A549 (cell line): ENCODE data around the gene METTL23. TPM values are rescaled to one million over a fixed set of nuclear protein-coding genes. Genes with fewer than 3 reads are reported as not detected.

Source experiments
- ATAC-seq, 2 experiments: fragments of 200-7000 bp in 1 of 2; fragments of >200 bp in 1 of 2; cut with Nextera tagmentation in 1 of 2; cut with Tn5 transposase in 1 of 2; 3 replicates each; pipeline versions ENCODE4 v1.8.0 to v1.9.1; 2018 to 2020; ENCODE audit warnings: mild to moderate bottlenecking in 1 of 2, moderate library complexity in 1 of 2
- CTCF ChIA-PET: fragments of 300-600 bp; sonication (Branson Sonifier 250); formaldehyde crosslinking; extraction: SDS; loops from one replicate; lab custom pipeline; 2021; ENCODE audit warnings: antibody characterized with exemption, inconsistent platforms; lab: Yijun Ruan, JAX
- POLR2A ChIA-PET: fragments of 350-600 bp; formaldehyde crosslinking; extraction: SDS; loops from one replicate; lab custom pipeline; 2021; ENCODE audit warnings: antibody characterized with exemption, inconsistent platforms; lab: Yijun Ruan, JAX
- DNase-seq, 2 experiments: peaks; one replicate each; pipeline versions ENCODE4 v3.0.0 to v3.0.0-alpha.2; 2011 to 2016; ENCODE audit warnings: low read depth in 1 of 2, low spot score in 1 of 2
- FAIRE-seq: peaks from 2 replicates; lab custom pipeline; 2011; peaks lifted over from hg19 to GRCh38; lab: Jason Lieb, UNC
- H3K27ac ChIP-seq, 2 experiments: fragments of >200 bp; sonication (Bioruptor Twin); formaldehyde crosslinking; 3 replicates each; pipeline ENCODE4 v1.5.1; 2016 to 2017
- H3K4me1 ChIP-seq: fragments of >200 bp; sonication (Bioruptor Twin); formaldehyde crosslinking; 3 replicates; pipeline ENCODE4 v1.6.1; 2016
- H3K4me2 ChIP-seq: fragments of >200 bp; sonication (Bioruptor Twin); formaldehyde crosslinking; 3 replicates; pipeline ENCODE4 v1.6.1; 2016
- H3K4me3 ChIP-seq: fragments of >200 bp; sonication (Bioruptor Twin); formaldehyde crosslinking; 3 replicates; pipeline ENCODE4 v1.5.1; 2016
- H3K9me3 ChIP-seq: fragments of >200 bp; sonication (Bioruptor Twin); formaldehyde crosslinking; 3 replicates; pipeline ENCODE4 v1.6.1; 2016
- BHLHE40 ChIP-seq: IDR thresholded peaks from 2 replicates; pipeline ENCODE4 v1.6.1; 2012; ENCODE audit warnings: low read depth, low read length, inconsistent platforms
- CBX2 ChIP-seq: fragments of 200-600 bp; sonication (generic); IDR thresholded peaks from 2 replicates; pipeline ENCODE4 v1.6.1; 2016; ENCODE audit warnings: low read depth, mild to moderate bottlenecking, borderline replicate concordance
- CEBPB ChIP-seq, 2 experiments: fragments of >200 bp in 1 of 2; sonication (Bioruptor Twin) in 1 of 2; formaldehyde crosslinking in 1 of 2; IDR thresholded peaks; 2 replicates each; pipeline ENCODE4 v1.6.1; 2012 to 2016
- FOSL2 ChIP-seq, 2 experiments: fragments of 450-650 bp in 1 of 2; fragments of >200 bp in 1 of 2; sonication (Bioruptor Twin) in 1 of 2; formaldehyde crosslinking; IDR thresholded peaks; 2 replicates each; pipeline versions ENCODE4 v1.5.0 to v1.6.1; 2016 to 2020; ENCODE audit warnings: mild to moderate bottlenecking in 1 of 2, moderate library complexity in 1 of 2
- HOXB13 ChIP-seq: fragments of 250-450 bp; sonication (Bioruptor Pico); IDR thresholded peaks from 2 replicates; pipeline ENCODE4 v1.5.0; 2020; ENCODE audit warnings: low read depth, mild to moderate bottlenecking, moderate library complexity
- KDM5A ChIP-seq: fragments of 200-600 bp; sonication (generic); IDR thresholded peaks from 2 replicates; pipeline ENCODE4 v1.6.1; 2016; ENCODE audit warnings: antibody characterized with exemption, mild to moderate bottlenecking
- MAFK ChIP-seq: fragments of 450-650 bp; IDR thresholded peaks from 2 replicates; pipeline ENCODE4 v1.6.1; 2014; ENCODE audit not compliant: partially characterized antibody
- MAZ ChIP-seq: fragments of 150-350 bp; IDR thresholded peaks from 2 replicates; pipeline ENCODE4 v1.6.1; 2014; ENCODE audit warnings: antibody characterized with exemption, low read depth, low read length, borderline replicate concordance
- NFE2L2 ChIP-seq: fragments of 150-350 bp; conservative IDR thresholded peaks from 2 replicates; pipeline ENCODE4 v1.6.1; 2014; ENCODE audit warnings: low read length
- NPAS2 ChIP-seq: fragments of 250-450 bp; sonication (Bioruptor Pico); IDR thresholded peaks from 2 replicates; pipeline ENCODE4 v1.8.0; 2022; ENCODE audit warnings: mild to moderate bottlenecking, moderate library complexity, borderline replicate concordance
- RAD21 ChIP-seq, 2 experiments: fragments of >200 bp in 1 of 2; sonication (Bioruptor Twin) in 1 of 2; formaldehyde crosslinking in 1 of 2; IDR thresholded peaks in 1 of 2; conservative IDR thresholded peaks in 1 of 2; 2 replicates in 1 of 2; 3 replicates in 1 of 2; pipeline ENCODE4 v1.6.1; 2012 to 2018; ENCODE audit warnings: inconsistent platforms in 1 of 2
- RARB ChIP-seq: fragments of 250-450 bp; sonication (Bioruptor Pico); IDR thresholded peaks from 2 replicates; pipeline ENCODE4 v1.8.0; 2021; ENCODE audit warnings: mild to moderate bottlenecking, moderate library complexity
- RFX5 ChIP-seq: fragments of 450-650 bp; IDR thresholded peaks from 2 replicates; pipeline ENCODE4 v1.7.1; 2014; ENCODE audit warnings: antibody characterized with exemption, mild to moderate bottlenecking, moderate library complexity
- SMC3 ChIP-seq: fragments of >200 bp; sonication (Bioruptor Twin); formaldehyde crosslinking; IDR thresholded peaks from 3 replicates; pipeline ENCODE4 v1.6.1; 2018; ENCODE audit warnings: inconsistent platforms
- TP53 ChIP-seq: fragments of 250-450 bp; sonication (Bioruptor Pico); IDR thresholded peaks from 2 replicates; pipeline ENCODE4 v1.5.0; 2021; ENCODE audit warnings: mild to moderate bottlenecking, moderate library complexity
- ZFP36 ChIP-seq: fragments of 450-650 bp; IDR thresholded peaks from 2 replicates; pipeline ENCODE4 v1.6.1; 2014; ENCODE audit warnings: borderline replicate concordance; ENCODE audit not compliant: partially characterized antibody
- ZNF302 ChIP-seq: fragments of 250-450 bp; sonication (Bioruptor Pico); IDR thresholded peaks from 2 replicates; pipeline ENCODE4 v1.9.0; 2021; ENCODE audit warnings: inconsistent platforms, mild to moderate bottlenecking, moderate library complexity
- ZSCAN20 ChIP-seq: fragments of 250-450 bp; sonication (Bioruptor Pico); IDR thresholded peaks from 2 replicates; pipeline ENCODE4 v1.8.0; 2022; ENCODE audit warnings: mild to moderate bottlenecking, moderate library complexity
- WGBS: methylation state at CpG from one replicate; pipeline ENCODE4 v1.1.6; 2017; ENCODE audit errors: missing lambda C conversion rate; 5-methylcytosine and 5-hydroxymethylcytosine counted together
- polyA plus RNA-seq, 4 experiments: library from polyadenylated mRNA; depleted of rRNA in 3 of 4; stranded (reverse); fragments of >200 nt; fragmentation: RNase III in 1 of 4; extraction: RNeasy Plus Mini Kit Qiagen cat#74134 plus additional on column Dnase treatment in 1 of 4; gene quantifications; 2 replicates in 3 of 4; 3 replicates in 1 of 4; pipeline ENCODE4 v1.2.3, GENCODE V29; 2011 to 2017
- TF ChIP-seq, protein P1 (sequence below): fragments of >200 bp; sonication (Bioruptor Twin); formaldehyde crosslinking; IDR thresholded peaks from 3 replicates; pipeline ENCODE4 v1.6.1; 2016
- TF ChIP-seq, protein P2 (sequence below): fragments of >200 bp; sonication (Bioruptor Twin); formaldehyde crosslinking; IDR thresholded peaks from 3 replicates; pipeline ENCODE4 v1.5.1; 2016
- TF ChIP-seq, protein P3 (sequence below): fragments of >200 bp; sonication (Bioruptor Twin); formaldehyde crosslinking; IDR thresholded peaks from 2 replicates; pipeline ENCODE4 v1.6.1; 2016
- TF ChIP-seq, protein P4 (sequence below): fragments of 250-450 bp; sonication (Bioruptor Pico); IDR thresholded peaks from 2 replicates; pipeline ENCODE4 v1.5.0; 2020; ENCODE audit warnings: low read depth, mild to moderate bottlenecking, moderate library complexity
- TF ChIP-seq, protein P5 (sequence below): fragments of 200-600 bp; sonication (generic); IDR thresholded peaks from 2 replicates; pipeline ENCODE4 v1.6.1; 2016; ENCODE audit warnings: antibody characterized with exemption, mild to moderate bottlenecking, moderate library complexity

The METTL23 gene
- polyA plus RNA-seq, 2 of the 4 experiments (the other 2 are of a cell fraction) = 64.9 to 120 TPM

DNA sequence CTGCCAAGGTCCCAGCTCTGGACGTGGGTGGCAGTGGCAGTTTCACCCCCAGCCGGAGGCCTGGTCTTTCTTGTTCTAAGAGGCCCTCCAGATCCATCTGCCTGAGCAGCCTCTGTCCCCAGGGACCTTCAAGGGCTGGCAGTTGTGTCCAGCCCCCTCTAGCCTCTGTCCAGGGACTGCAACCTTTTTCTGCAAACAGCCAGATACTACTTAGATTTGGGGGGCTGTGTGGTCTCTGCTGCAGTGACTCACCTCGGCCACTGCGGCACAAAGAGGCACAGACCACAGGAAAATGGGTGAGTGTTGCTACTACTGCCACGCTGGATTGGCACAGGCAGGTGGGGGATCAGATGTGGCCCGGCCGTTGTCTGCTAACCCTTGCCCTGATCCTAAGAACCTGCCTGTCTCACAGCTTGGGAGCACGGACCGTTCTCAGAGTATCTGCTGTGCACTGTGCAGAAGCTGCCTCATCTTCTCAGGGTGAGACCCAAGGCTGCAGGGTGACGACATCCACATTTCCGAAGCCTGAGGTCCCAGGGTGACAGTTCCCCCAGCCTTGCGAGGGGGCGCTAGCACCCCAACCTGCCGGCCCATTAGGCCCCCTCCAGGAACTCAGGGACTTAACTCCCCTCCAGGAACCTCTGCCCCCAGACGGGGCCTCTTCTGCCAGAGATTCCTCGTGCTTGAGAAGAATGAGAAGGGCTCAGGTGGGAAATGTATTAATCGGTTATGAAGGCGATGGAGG lies 43.5 kb upstream of the METTL23 start:
- FAIRE-seq = no peak
- H3K27ac ChIP-seq = no peak overlapping the region
- DNase-seq = no peak
- CTCF ChIA-PET = interaction anchor here (1.3 to 20.1 kb wide), 10 partner anchors 8 to 166 kb away, joined by 3 to 456 read pairs (median 40); partner anchors contain the start of genes JMJD6, METTL23 and MXRA7
- peaks cover 6% of the 10 kb centered on the region for H3K4me1 ChIP-seq
- ATAC-seq = no peak
- H3K4me3 ChIP-seq = no peak overlapping the region
- WGBS = 66% methylated on average over 18 of the region's 18 CpGs
- no peaks in the 10 kb centered on the region for H3K9me3 ChIP-seq
- H3K4me2 ChIP-seq = no peak overlapping the region
- TF ChIP-seq RAD21 (conservative IDR thresholded peaks at IDR 0.05 in 1 of 2, IDR thresholded peaks at IDR 0.05 in 1 of 2) (0 out of 5 replicates have a peak, but pooled peaks of 1 of the 2 experiments have one; percentile 14), ZSCAN20 (CRISPR knock-in tag) (no peak), CEBPB (IDR thresholded peaks at IDR 0.05) (no peak), NPAS2 (CRISPR knock-in tag) (no peak), SMC3 (no peak), FOSL2 (IDR thresholded peaks at IDR 0.05) (no peak), FOSL2 (CRISPR knock-in tag; IDR thresholded peaks at IDR 0.05) (no peak), KDM5A (no peak), RFX5 (no peak)
- TF ChIP-seq, protein P1, sequence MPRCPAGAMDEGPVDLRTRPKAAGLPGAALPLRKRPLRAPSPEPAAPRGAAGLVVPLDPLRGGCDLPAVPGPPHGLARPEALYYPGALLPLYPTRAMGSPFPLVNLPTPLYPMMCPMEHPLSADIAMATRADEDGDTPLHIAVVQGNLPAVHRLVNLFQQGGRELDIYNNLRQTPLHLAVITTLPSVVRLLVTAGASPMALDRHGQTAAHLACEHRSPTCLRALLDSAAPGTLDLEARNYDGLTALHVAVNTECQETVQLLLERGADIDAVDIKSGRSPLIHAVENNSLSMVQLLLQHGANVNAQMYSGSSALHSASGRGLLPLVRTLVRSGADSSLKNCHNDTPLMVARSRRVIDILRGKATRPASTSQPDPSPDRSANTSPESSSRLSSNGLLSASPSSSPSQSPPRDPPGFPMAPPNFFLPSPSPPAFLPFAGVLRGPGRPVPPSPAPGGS = no peak
- TF ChIP-seq, protein P2, sequence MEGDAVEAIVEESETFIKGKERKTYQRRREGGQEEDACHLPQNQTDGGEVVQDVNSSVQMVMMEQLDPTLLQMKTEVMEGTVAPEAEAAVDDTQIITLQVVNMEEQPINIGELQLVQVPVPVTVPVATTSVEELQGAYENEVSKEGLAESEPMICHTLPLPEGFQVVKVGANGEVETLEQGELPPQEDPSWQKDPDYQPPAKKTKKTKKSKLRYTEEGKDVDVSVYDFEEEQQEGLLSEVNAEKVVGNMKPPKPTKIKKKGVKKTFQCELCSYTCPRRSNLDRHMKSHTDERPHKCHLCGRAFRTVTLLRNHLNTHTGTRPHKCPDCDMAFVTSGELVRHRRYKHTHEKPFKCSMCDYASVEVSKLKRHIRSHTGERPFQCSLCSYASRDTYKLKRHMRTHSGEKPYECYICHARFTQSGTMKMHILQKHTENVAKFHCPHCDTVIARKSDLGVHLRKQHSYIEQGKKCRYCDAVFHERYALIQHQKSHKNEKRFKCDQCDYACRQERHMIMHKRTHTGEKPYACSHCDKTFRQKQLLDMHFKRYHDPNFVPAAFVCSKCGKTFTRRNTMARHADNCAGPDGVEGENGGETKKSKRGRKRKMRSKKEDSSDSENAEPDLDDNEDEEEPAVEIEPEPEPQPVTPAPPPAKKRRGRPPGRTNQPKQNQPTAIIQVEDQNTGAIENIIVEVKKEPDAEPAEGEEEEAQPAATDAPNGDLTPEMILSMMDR = peak; percentile 12; the same call in 1 of the 3 replicates
- TF ChIP-seq, all 56 proteins: peak for 2
- POLR2A ChIA-PET = no interaction called here

DNA sequence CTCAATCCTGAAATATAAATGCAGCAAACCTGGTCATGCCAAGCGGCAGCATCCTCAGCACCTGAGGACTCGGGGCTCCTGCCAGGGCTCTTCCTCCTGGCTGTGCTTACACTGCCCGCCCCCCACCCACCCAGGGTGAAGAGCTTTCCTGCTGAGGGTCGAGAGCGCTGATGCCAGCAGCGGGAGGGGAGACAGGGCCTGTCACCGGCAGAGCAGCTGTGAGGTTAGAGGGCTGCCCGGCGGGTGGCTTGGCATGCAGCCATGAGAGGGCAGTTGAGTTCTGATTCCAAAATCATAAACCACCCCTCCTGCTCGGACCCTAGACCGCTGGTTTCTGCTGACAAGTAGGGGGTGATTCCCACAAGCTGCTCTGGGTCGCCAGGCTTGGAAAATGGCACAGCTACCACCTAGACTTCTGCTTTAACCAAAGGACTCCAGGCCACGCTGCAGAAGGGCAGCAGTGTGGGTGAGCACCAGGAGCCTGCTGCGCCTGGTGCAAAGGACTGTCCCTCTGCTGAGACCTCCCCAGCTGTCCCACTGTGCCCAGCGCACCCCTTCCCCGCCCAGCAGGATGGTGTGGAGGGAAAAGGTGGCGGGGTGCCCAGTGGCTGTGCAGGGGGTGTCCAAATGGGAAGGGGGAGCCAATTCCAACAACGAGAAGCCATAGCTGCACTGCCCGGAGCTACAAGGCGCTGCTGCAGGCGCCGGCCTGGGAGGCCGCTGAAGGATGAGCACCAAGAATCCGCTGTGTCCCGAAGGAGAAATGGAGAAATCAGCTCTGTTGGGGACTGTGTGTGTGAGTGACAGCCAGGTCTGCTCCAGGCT lies 42.5 kb upstream of the METTL23 start:
- no peak overlapping the region for H3K4me3 ChIP-seq
- no peak for ATAC-seq
- WGBS = 80% methylated on average over 25 of the region's 25 CpGs
- no peak for TF ChIP-seq BHLHE40
- TF ChIP-seq, protein P3, sequence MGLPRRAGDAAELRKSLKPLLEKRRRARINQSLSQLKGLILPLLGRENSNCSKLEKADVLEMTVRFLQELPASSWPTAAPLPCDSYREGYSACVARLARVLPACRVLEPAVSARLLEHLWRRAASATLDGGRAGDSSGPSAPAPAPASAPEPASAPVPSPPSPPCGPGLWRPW = no peak
- no peak for TF ChIP-seq MAFK
- TF ChIP-seq, protein P4, sequence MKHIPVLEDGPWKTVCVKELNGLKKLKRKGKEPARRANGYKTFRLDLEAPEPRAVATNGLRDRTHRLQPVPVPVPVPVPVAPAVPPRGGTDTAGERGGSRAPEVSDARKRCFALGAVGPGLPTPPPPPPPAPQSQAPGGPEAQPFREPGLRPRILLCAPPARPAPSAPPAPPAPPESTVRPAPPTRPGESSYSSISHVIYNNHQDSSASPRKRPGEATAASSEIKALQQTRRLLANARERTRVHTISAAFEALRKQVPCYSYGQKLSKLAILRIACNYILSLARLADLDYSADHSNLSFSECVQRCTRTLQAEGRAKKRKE = no peak
- TF ChIP-seq CEBPB (IDR thresholded peaks at IDR 0.05) = no peak
- no peak for TF ChIP-seq RARB
- TF ChIP-seq NFE2L2 = no peak
- no peak for TF ChIP-seq CBX2
- no peak for TF ChIP-seq RAD21 (conservative IDR thresholded peaks at IDR 0.05 in 1 of 2, IDR thresholded peaks at IDR 0.05 in 1 of 2)
- no peak for TF ChIP-seq MAZ
- no peak for TF ChIP-seq FOSL2 (IDR thresholded peaks at IDR 0.05)
- TF ChIP-seq FOSL2 (CRISPR knock-in tag; IDR thresholded peaks at IDR 0.05) = no peak
- TF ChIP-seq HOXB13 (CRISPR knock-in tag) = no peak
- no peak for TF ChIP-seq ZSCAN20 (CRISPR knock-in tag)
- no peak for TF ChIP-seq TP53 (CRISPR knock-in tag)
- TF ChIP-seq, protein P5, sequence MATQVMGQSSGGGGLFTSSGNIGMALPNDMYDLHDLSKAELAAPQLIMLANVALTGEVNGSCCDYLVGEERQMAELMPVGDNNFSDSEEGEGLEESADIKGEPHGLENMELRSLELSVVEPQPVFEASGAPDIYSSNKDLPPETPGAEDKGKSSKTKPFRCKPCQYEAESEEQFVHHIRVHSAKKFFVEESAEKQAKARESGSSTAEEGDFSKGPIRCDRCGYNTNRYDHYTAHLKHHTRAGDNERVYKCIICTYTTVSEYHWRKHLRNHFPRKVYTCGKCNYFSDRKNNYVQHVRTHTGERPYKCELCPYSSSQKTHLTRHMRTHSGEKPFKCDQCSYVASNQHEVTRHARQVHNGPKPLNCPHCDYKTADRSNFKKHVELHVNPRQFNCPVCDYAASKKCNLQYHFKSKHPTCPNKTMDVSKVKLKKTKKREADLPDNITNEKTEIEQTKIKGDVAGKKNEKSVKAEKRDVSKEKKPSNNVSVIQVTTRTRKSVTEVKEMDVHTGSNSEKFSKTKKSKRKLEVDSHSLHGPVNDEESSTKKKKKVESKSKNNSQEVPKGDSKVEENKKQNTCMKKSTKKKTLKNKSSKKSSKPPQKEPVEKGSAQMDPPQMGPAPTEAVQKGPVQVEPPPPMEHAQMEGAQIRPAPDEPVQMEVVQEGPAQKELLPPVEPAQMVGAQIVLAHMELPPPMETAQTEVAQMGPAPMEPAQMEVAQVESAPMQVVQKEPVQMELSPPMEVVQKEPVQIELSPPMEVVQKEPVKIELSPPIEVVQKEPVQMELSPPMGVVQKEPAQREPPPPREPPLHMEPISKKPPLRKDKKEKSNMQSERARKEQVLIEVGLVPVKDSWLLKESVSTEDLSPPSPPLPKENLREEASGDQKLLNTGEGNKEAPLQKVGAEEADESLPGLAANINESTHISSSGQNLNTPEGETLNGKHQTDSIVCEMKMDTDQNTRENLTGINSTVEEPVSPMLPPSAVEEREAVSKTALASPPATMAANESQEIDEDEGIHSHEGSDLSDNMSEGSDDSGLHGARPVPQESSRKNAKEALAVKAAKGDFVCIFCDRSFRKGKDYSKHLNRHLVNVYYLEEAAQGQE = no peak
- no peak for TF ChIP-seq ZFP36
- TF ChIP-seq ZNF302 (CRISPR knock-in tag) = no peak
- TF ChIP-seq SMC3 = no peak
- ChIA-PET CTCF (interaction anchor here (0.6 to 20.1 kb wide), 9 partner anchors 9 to 1777 kb away, joined by 3 to 456 read pairs (median 69); partner anchors contain the start of genes JMJD6, METTL23 and MXRA7), POLR2A (no interaction called here)
- H3K27ac ChIP-seq = no peak overlapping the region
- H3K4me1 ChIP-seq = peaks cover 16% of the 10 kb centered on the region
- no peaks in the 10 kb centered on the region for H3K9me3 ChIP-seq
- H3K4me2 ChIP-seq = no peak overlapping the region
- no peak for FAIRE-seq
- DNase-seq = no peak
